SU-DHL-6 (cell line): ENCODE data around the gene UPK2.

ENCODE experiments used
- H2AFZ ChIP-seq: fragments of 200-600 bp; sonication (generic); 2 replicates; pipeline ENCODE4 v1.6.1; 2014; ENCODE audit warnings: low read depth, mild to moderate bottlenecking, moderate library complexity, mixed read lengths, antibody characterized with exemption, low read length; ENCODE audit not compliant: severe bottlenecking
- H3F3A ChIP-seq: fragments of 200-600 bp; shearing (Covaris generic); 2 replicates; pipeline ENCODE4 v1.6.0; 2016; ENCODE audit warnings: antibody characterized with exemption, mild to moderate bottlenecking; ENCODE audit not compliant: insufficient read depth
- H3K27ac ChIP-seq: fragments of 200-600 bp; sonication (generic); 2 replicates; pipeline ENCODE4 v1.5.1; 2016; ENCODE audit warnings: low read depth, mild to moderate bottlenecking, low read length, moderate library complexity, mixed read lengths
- H3K27me3 ChIP-seq: fragments of 200-600 bp; sonication (generic), shearing (Covaris generic); 2 replicates; pipeline ENCODE4 v1.6.0; 2014; ENCODE audit warnings: mild to moderate bottlenecking, low read length
- H3K36me3 ChIP-seq: fragments of 200-600 bp; sonication (generic); 2 replicates; pipeline ENCODE4 v1.6.1; 2014; ENCODE audit warnings: mild to moderate bottlenecking, low read length, mixed read lengths
- H3K4me2 ChIP-seq: fragments of 300-600, 200-600 bp; shearing (Covaris generic), sonication (generic); 2 replicates; pipeline ENCODE4 v1.6.0; 2014; ENCODE audit warnings: low read length, low read depth, mild to moderate bottlenecking; ENCODE audit not compliant: poor library complexity, severe bottlenecking
- H3K4me3 ChIP-seq: fragments of 200-600 bp; sonication (generic); 2 replicates; pipeline ENCODE4 v1.5.1; 2014; ENCODE audit warnings: antibody characterized with exemption, low read length, mild to moderate bottlenecking, mixed read lengths; ENCODE audit not compliant: insufficient read depth, poor library complexity, severe bottlenecking
- H3K79me2 ChIP-seq: fragments of 200-600 bp; sonication (generic); 2 replicates; pipeline ENCODE4 v1.6.1; 2014; ENCODE audit warnings: mild to moderate bottlenecking, low read length, moderate library complexity; ENCODE audit not compliant: insufficient read depth
- H3K9ac ChIP-seq: fragments of 200-600 bp; sonication (generic); 2 replicates; pipeline ENCODE4 v1.7.0; 2014; ENCODE audit warnings: mild to moderate bottlenecking, low read length
- H3K9me2 ChIP-seq: fragments of 200-600 bp; sonication (generic); replicated peaks from 2 replicates; pipeline ENCODE4 v1.6.1; 2014; ENCODE audit warnings: low read length; ENCODE audit not compliant: insufficient read depth
- H3K9me3 ChIP-seq: fragments of 200-600 bp; sonication (generic); 2 replicates; pipeline ENCODE4 v1.6.1; 2014; ENCODE audit warnings: low read length, mixed read lengths; ENCODE audit not compliant: insufficient read depth
- H4K20me1 ChIP-seq: fragments of 200-600 bp; sonication (generic); 2 replicates; pipeline ENCODE4 v1.6.1; 2014; ENCODE audit warnings: low read depth, mild to moderate bottlenecking, antibody characterized with exemption, low read length, moderate library complexity, mixed read lengths
- EZH2phosphoT487 ChIP-seq: fragments of 200-600 bp; sonication (generic), shearing (Covaris generic); conservative IDR thresholded peaks from 2 replicates; pipeline ENCODE4 v1.6.1; 2018; ENCODE audit warnings: mild to moderate bottlenecking, antibody characterized with exemption, low read length, moderate library complexity, mixed read lengths
- TF ChIP-seq, protein P1 (sequence below): fragments of 200-600 bp; sonication (generic); IDR thresholded peaks from one replicate; pipeline ENCODE4 v1.5.1; 2017; ENCODE audit warnings: antibody characterized with exemption, mild to moderate bottlenecking, low read length, moderate library complexity; ENCODE audit not compliant: insufficient read depth, poor library complexity, severe bottlenecking

Gene UPK2

DNA sequence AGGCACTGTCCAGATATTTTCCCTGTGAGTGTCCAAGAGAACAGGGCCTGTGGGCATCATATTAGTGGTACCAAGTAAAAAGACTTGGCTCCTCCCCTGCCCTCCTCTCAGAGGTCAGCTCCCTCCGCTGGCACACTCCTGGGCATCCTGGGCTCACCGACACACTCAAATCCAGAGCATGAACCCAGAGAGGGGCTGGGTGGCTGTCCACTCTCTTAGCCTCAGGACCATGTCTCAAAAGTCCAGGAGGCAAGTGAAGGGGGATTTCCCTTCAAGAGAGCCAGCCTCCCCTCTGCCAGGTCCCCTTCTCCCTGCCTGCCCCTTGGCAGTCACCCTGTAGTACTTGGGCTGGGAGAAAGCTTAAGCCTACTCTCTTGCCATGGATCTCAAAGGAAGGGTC is 40.7 kb upstream of the UPK2 start:
- H3F3A ChIP-seq: peaks cover 8% of the 10 kb centered on the region
- H3K9me3 ChIP-seq: no peaks in the 10 kb centered on the region
- peak overlapping the region; percentile 80 for H3K27ac ChIP-seq
- no peak overlapping the region for H3K9ac ChIP-seq
- TF ChIP-seq, protein P1, sequence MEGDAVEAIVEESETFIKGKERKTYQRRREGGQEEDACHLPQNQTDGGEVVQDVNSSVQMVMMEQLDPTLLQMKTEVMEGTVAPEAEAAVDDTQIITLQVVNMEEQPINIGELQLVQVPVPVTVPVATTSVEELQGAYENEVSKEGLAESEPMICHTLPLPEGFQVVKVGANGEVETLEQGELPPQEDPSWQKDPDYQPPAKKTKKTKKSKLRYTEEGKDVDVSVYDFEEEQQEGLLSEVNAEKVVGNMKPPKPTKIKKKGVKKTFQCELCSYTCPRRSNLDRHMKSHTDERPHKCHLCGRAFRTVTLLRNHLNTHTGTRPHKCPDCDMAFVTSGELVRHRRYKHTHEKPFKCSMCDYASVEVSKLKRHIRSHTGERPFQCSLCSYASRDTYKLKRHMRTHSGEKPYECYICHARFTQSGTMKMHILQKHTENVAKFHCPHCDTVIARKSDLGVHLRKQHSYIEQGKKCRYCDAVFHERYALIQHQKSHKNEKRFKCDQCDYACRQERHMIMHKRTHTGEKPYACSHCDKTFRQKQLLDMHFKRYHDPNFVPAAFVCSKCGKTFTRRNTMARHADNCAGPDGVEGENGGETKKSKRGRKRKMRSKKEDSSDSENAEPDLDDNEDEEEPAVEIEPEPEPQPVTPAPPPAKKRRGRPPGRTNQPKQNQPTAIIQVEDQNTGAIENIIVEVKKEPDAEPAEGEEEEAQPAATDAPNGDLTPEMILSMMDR: no peak
- TF ChIP-seq EZH2phosphoT487: no peak
- peak overlapping the region; percentile 4 for H3K4me2 ChIP-seq
- H3K79me2 ChIP-seq: no peaks in the 10 kb centered on the region
- H3K36me3 ChIP-seq: no peaks in the 10 kb centered on the region
- H4K20me1 ChIP-seq: no peaks in the 10 kb centered on the region
- no peak overlapping the region for H3K4me3 ChIP-seq
- no peaks in the 10 kb centered on the region for H3K27me3 ChIP-seq
- no peaks in the 10 kb centered on the region for H3K9me2 ChIP-seq
- no peak overlapping the region for H2AFZ ChIP-seq

DNA sequence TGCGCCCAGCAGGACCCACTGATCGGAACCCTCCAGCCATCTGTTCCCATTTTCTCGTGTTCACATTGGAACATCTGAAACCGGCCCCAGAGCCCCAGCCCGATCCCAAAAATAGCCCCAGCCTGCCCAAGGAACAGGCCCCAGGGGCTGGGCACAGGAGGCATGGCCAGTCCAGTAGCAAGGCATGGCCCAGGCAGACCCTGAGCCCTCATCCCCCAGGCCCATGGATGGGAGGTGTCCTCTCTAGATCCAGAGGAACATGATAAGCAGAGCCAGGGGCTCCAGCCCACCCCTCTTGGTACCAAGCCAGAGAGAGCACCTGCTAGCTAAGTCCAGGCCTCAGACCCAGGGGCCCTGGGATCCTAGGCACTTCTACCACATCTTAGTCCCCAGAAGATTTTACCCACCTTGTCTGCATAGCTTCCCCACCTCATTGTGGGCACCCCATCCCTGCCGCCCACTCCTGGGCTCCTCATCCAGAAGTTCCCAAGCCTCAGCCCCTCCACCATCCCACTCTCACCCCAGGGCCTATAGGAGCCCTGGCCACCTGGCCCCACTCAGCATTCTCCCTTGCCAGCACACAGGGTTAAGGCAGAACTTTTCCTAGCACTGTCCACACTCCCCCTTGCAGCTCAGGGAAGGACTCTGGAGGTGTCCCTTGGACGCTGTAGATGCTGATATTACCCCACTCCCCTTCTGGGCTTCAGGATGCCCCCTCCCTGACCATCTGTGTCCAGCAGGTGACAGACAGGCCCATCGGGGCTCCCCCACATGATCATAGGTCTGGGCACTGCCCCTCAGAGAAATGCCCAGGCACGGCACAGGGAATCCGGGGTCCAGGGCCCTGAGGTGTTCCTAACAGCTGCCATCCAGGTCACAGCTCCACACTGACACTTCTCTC is 39.9 kb upstream of the UPK2 start:
- Histone ChIP-seq H3K9me2 (no peaks in the 10 kb centered on the region), H4K20me1 (no peaks in the 10 kb centered on the region), H3F3A (peaks cover 8% of the 10 kb centered on the region), H2AFZ (no peak overlapping the region), H3K79me2 (no peaks in the 10 kb centered on the region), H3K27ac (no peak overlapping the region), H3K9ac (no peak overlapping the region), H3K4me3 (no peak overlapping the region), H3K9me3 (no peaks in the 10 kb centered on the region), H3K36me3 (no peaks in the 10 kb centered on the region), H3K4me2 (no peak overlapping the region), H3K27me3 (no peaks in the 10 kb centered on the region)
- no peak for TF ChIP-seq EZH2phosphoT487
- TF ChIP-seq, protein P1: no peak

DNA sequence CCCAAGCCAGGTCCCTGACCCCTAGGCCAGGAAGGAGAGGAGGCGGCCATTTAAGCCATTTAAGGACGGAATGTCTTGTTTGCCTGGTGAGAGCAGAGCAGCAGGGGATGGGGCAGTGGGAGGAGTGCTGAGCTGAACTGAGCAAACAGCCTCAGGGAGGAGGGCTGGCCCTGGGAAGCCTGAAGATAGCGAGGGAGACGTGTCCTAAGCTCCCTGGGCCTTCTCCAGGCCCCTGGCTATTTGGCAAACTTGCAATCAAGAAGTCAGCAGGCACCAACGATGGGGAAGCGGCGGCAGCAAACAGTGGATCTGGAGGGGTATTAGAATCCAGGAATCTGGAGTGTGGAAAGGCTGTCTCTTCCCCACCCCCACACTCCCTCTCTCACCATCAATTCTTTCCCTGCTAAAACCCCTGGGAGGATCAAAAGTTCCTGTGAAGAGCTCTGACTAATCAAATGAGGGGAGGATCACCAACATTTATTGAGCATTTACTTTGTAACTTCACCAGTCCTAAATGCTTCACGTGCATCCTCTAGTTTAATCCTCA is 39.2 kb upstream of the UPK2 start:
- H3K4me2 ChIP-seq: no peak overlapping the region

More for the DNA sequence above, 39.2 kb upstream of the UPK2 start:
- H3K79me2 ChIP-seq: no peaks in the 10 kb centered on the region
- H3K27ac ChIP-seq: no peak overlapping the region
- H3K4me3 ChIP-seq: no peak overlapping the region
- H3K27me3 ChIP-seq: no peaks in the 10 kb centered on the region
- no peaks in the 10 kb centered on the region for H3K9me3 ChIP-seq
- no peak for TF ChIP-seq EZH2phosphoT487
- H3F3A ChIP-seq: peaks cover 8% of the 10 kb centered on the region
- H3K36me3 ChIP-seq: no peaks in the 10 kb centered on the region
- H2AFZ ChIP-seq: no peak overlapping the region
- H4K20me1 ChIP-seq: no peaks in the 10 kb centered on the region
- no peaks in the 10 kb centered on the region for H3K9me2 ChIP-seq
- no peak overlapping the region for H3K9ac ChIP-seq
